Measurements from ENCODE around the gene MFSD2B. TPM values are rescaled to one million over a fixed set of nuclear protein-coding genes. Genes with fewer than 3 reads are reported as not detected.
A peak's percentile ranks its signal among the peaks of the same experiment; 100 is the strongest.

Gene MFSD2B
- total and polyA plus RNA-seq, 2 donors (not counting 1 experiment from before 2014, with no cell fraction given) = 0.10 to 0.17 TPM

- H3K4me2 ChIP-seq (ENCODE audit: extremely low read depth, insufficient read depth, low read length) = no peak overlapping the region
- no peak overlapping the region for H3K27ac ChIP-seq (ENCODE audit: insufficient read depth, low read length)
- H3K9ac ChIP-seq (ENCODE audit: insufficient read depth, low read length) = no peak overlapping the region
- TF ChIP-seq, protein P1, sequence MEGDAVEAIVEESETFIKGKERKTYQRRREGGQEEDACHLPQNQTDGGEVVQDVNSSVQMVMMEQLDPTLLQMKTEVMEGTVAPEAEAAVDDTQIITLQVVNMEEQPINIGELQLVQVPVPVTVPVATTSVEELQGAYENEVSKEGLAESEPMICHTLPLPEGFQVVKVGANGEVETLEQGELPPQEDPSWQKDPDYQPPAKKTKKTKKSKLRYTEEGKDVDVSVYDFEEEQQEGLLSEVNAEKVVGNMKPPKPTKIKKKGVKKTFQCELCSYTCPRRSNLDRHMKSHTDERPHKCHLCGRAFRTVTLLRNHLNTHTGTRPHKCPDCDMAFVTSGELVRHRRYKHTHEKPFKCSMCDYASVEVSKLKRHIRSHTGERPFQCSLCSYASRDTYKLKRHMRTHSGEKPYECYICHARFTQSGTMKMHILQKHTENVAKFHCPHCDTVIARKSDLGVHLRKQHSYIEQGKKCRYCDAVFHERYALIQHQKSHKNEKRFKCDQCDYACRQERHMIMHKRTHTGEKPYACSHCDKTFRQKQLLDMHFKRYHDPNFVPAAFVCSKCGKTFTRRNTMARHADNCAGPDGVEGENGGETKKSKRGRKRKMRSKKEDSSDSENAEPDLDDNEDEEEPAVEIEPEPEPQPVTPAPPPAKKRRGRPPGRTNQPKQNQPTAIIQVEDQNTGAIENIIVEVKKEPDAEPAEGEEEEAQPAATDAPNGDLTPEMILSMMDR (conservative IDR thresholded peaks at IDR 0.05 in 1 of 2, IDR thresholded peaks at IDR 0.05 in 1 of 2; ENCODE audit: low read depth in 1 of 2, low read length in 2 of 2) = no peak
- no peak for TF ChIP-seq EZH2 (IDR thresholded peaks at IDR 0.05; ENCODE audit: low read length, missing control alignments)
- no peaks in the 10 kb centered on the region for H3K27me3 ChIP-seq (ENCODE audit: control insufficient read depth, insufficient read depth, low read length)
- H3K36me3 ChIP-seq (ENCODE audit: control insufficient read depth, insufficient read depth, low read length) = peaks cover 5% of the 10 kb centered on the region
- H4K20me1 ChIP-seq (ENCODE audit: control insufficient read depth, extremely low read depth, insufficient read depth, low read length) = no peaks in the 10 kb centered on the region
- H3K9me3 ChIP-seq (ENCODE audit: control insufficient read depth, insufficient read depth, low read depth, low read length) = no peaks in the 10 kb centered on the region
- H2AFZ ChIP-seq (ENCODE audit: low read length) = no peak overlapping the region
- no peak for DNase-seq (ENCODE audit: low read depth in 2 of 2)
- peaks cover 14% of the 10 kb centered on the region for H3K79me2 ChIP-seq (ENCODE audit: control insufficient read depth, insufficient read depth, low read length)
- no peak overlapping the region for H3K4me3 ChIP-seq (replicated peaks in 1 of 4; ENCODE audit: control extremely low read depth in 1 of 4, insufficient read depth in 1 of 4, low read depth in 3 of 4, low read length in 4 of 4)
- H3K4me1 ChIP-seq (ENCODE audit: control insufficient read depth, extremely low read depth, insufficient read depth, low read length) = peaks cover 2% of the 10 kb centered on the region
These were observed 63.9 kb downstream of the MFSD2B start for GRCh38 chr2:24073816-24074215.

- DNase-seq (ENCODE audit: low read depth in 2 of 2) = no peak
- Histone ChIP-seq H3K4me1 (ENCODE audit: control insufficient read depth, extremely low read depth, insufficient read depth, low read length) (peaks cover 2% of the 10 kb centered on the region), H3K79me2 (ENCODE audit: control insufficient read depth, insufficient read depth, low read length) (peaks cover 14% of the 10 kb centered on the region), H3K9ac (ENCODE audit: insufficient read depth, low read length) (peak overlapping the region; percentile 83), H2AFZ (ENCODE audit: low read length) (no peak overlapping the region), H4K20me1 (ENCODE audit: control insufficient read depth, extremely low read depth, insufficient read depth, low read length) (no peaks in the 10 kb centered on the region), H3K4me3 (replicated peaks in 1 of 4; ENCODE audit: control extremely low read depth in 1 of 4, insufficient read depth in 1 of 4, low read depth in 3 of 4, low read length in 4 of 4) (peak overlapping the region; percentile 70 to 100 (median 98)), H3K27me3 (ENCODE audit: control insufficient read depth, insufficient read depth, low read length) (no peaks in the 10 kb centered on the region), H3K36me3 (ENCODE audit: control insufficient read depth, insufficient read depth, low read length) (peaks cover 3% of the 10 kb centered on the region), H3K27ac (ENCODE audit: insufficient read depth, low read length) (no peak overlapping the region), H3K4me2 (ENCODE audit: extremely low read depth, insufficient read depth, low read length) (peak overlapping the region; percentile 95), H3K9me3 (ENCODE audit: control insufficient read depth, insufficient read depth, low read depth, low read length) (no peaks in the 10 kb centered on the region)
- TF ChIP-seq, protein P1 (conservative IDR thresholded peaks at IDR 0.05 in 1 of 2, IDR thresholded peaks at IDR 0.05 in 1 of 2; ENCODE audit: low read depth in 1 of 2, low read length in 2 of 2) = no peak
- TF ChIP-seq EZH2 (IDR thresholded peaks at IDR 0.05; ENCODE audit: low read length, missing control alignments) = no peak
These were observed 65.4 kb downstream of the MFSD2B start for GRCh38 chr2:24075259-24075658.

Other genes starting within 250 kb of the MFSD2B start
- 9.0 and 11.4 TPM in 2 replicates for gene ATAD2B, start 83.0 kb upstream of the MFSD2B start, total RNA-seq
- gene ATAD2B, start 83.0 kb upstream of the MFSD2B start, polyA plus RNA-seq = 3.0 and 3.6 TPM in 2 replicates
- 12.9 and 13.9 TPM in 2 replicates for gene UBXN2A, start 69.6 kb upstream of the MFSD2B start, total RNA-seq
- 11.7 and 12.8 TPM in 2 replicates for gene UBXN2A, start 69.6 kb upstream of the MFSD2B start, polyA plus RNA-seq
- 9.5 and 10.4 TPM in 2 replicates for gene WDCP, start 37.3 kb downstream of the MFSD2B start, total RNA-seq
- 10.2 and 11.0 TPM in 2 replicates for gene WDCP, start 37.3 kb downstream of the MFSD2B start, polyA plus RNA-seq
- gene FKBP1B, start 39.7 kb downstream of the MFSD2B start, total RNA-seq = 4.9 and 12.1 TPM in 2 replicates
- 11.9 and 18.0 TPM in 2 replicates for gene FKBP1B, start 39.7 kb downstream of the MFSD2B start, polyA plus RNA-seq
- gene SF3B6, start 66.2 kb downstream of the MFSD2B start, total RNA-seq = 134 and 155 TPM in 2 replicates
- gene SF3B6, start 66.2 kb downstream of the MFSD2B start, polyA plus RNA-seq = 206 and 210 TPM in 2 replicates
- gene TP53I3, start 74.7 kb downstream of the MFSD2B start, total RNA-seq = 47.3 and 75.5 TPM in 2 replicates
- 31.0 and 37.9 TPM in 2 replicates for gene TP53I3, start 74.7 kb downstream of the MFSD2B start, polyA plus RNA-seq
- 0.66 and 1.5 TPM in 2 replicates for gene PFN4, start 113.2 kb downstream of the MFSD2B start, total RNA-seq
- gene PFN4, start 113.2 kb downstream of the MFSD2B start, polyA plus RNA-seq = 0.26 and 0.40 TPM in 2 replicates
- gene FAM228B, start 113.4 kb downstream of the MFSD2B start, total RNA-seq = 11.9 and 12.6 TPM in 2 replicates
- 3.3 and 13.1 TPM in 2 replicates for gene FAM228B, start 113.4 kb downstream of the MFSD2B start, polyA plus RNA-seq
- 0.51 and 0.99 TPM in 2 replicates for gene FAM228A, start 165.0 kb downstream of the MFSD2B start, total RNA-seq
- 0.08 and 4.3 TPM in 2 replicates for gene FAM228A, start 165.0 kb downstream of the MFSD2B start, polyA plus RNA-seq

Measured in fibroblast of lung (primary cell).